ENCODE measurements around the gene MLXIPL.
A peak's percentile ranks its signal among the peaks of the same experiment; 100 is the strongest.
"Not testable (repeated sequence)": the region's sequence is repeated elsewhere in the genome, so short reads cannot be mapped to it uniquely, and the experiment has no call there.

The MLXIPL gene

GRCh38 chr7:73577627-73578341 lies 46.5 kb downstream of the MLXIPL start:
- peak in 1 of 2 experiments; percentile 43 for DNase-seq

DNA sequence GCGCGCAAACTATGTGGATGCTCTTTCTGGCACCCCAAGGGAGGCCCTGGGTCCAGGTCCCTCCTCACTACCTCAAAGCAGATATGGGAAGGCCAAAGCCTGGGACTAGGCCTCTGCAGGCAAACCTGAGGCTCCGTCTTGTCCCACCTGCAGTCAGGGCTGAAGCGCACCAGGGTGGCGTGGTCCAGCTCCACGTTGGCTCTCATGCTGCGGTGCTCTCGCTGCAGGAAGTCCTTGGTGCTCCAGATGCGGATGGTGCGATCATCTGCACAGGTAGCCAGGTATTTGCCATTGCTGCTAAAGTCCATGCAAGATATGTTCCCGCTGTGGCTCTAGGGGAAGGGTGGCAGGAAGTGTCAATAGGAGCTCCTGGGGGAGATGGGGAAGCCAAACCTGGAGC lies 50.5 kb downstream of the MLXIPL start:
- no peak for DNase-seq

GRCh38 chr7:73573276-73573675 lies 51.0 kb downstream of the MLXIPL start:
- DNase-seq = no peak

DNA sequence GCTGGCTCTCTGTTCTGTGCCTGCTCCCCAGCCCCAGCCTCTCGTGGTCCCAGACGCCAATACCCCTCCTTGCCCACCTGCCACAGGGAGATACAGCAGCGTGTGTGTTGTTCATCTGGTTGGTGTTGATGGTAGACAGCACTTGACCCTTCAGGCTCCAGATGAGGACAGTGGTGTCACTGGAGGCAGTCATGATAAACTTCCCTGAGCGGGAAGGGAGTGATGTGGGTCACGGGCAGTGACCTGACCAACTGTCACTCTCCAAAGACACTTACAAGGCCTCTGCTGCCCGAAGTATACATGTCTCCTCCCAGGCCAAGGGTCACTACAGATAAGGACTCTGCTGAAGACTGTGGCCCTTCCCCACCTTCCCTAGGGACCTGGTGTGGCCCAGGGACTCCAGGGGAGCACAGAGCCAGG lies 51.5 kb downstream of the MLXIPL start:
- no peak for DNase-seq

- no peak for DNase-seq
These were observed 53.3 kb downstream of the MLXIPL start for GRCh38 chr7:73570977-73571376.

DNA sequence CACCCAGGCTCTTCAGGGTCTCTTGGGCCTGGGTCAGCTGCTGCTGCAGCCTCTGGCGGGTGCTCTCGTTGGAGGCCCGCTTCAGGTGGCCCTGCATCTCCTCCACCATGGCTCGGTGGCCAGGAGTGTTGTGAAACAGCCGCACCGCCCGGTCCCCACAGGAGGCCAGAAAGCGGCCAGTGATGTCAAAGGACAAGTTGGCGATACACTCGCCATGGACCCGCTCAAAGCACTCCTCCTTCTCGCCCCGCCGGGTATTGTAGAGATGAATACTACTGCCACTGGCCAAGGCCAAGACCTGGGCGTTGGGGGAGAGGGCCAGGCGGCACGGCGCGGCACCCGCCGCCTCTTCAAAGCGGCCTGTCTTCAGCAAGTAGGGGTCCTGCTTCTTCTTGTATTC lies 53.8 kb downstream of the MLXIPL start:
- no peak for DNase-seq

GRCh38 chr7:73569042-73569608 lies 55.2 kb downstream of the MLXIPL start:
- no peak for DNase-seq

DNA sequence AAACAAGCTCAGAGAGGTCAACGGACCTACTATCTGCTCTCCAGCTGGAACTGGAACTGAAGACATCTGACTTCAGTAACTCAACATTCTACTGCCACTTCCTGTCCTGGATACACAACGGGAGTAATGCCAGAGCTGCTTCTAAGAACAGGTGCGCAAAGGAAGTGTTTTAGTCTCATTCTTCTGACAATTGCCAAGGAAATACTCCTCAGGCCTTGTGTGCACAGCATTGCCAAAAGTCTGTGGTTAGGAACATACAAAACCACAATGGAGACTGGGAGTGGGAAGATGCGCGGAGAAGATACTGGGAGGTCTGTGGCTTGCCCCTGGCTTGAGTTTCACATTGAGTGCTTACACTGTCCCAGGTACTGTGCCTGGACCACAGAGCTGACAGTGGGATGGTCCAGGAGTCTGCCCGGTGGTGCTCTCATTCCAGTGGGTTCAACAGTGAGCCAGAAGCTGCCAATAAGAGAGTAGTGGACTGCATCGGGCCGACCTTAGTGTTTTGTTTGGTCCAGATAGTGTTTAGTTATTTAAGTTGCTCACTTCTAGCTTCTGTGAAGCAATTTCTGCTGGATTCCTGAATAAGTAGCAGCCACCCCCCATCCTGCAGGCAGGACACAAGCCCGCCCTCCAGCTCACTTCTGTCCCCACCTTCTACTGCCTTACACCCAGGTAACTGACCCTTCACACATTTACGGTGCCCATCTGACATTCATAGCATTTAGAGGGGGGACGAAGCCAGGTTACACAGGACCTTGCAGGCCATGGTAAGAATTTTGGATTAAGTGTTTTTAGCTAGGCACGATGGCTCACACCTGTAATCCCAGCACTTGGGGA lies 56.3 kb downstream of the MLXIPL start:
- no peak for DNase-seq

- no peak for DNase-seq
These were observed 57.2 kb downstream of the MLXIPL start for GRCh38 chr7:73567140-73567539.

DNA sequence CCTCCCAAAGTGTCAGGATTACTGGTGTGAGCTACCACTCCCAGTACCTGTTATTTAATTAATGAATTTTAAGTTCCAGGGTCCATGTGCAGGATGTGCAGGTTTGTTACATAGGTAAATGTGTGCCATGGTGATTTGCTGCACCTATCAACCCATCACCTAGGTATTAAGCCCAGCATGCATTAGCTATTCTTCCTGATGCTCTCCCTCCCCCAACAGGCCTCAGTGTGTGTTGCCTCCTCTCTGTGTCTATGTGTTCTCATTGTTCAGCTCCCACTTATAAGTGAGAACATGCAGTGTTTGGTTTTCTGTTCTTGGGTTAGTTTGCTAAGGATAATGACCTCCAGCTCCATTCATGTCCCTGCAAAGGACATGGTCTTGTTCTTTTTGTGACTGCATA lies 57.9 kb downstream of the MLXIPL start:
- not testable (repeated sequence) for DNase-seq

GRCh38 chr7:73565675-73566340 lies 58.5 kb downstream of the MLXIPL start:
- DNase-seq = no peak

- DNase-seq = no peak
These were observed 64.0 kb downstream of the MLXIPL start for GRCh38 chr7:73560109-73560835.

DNA sequence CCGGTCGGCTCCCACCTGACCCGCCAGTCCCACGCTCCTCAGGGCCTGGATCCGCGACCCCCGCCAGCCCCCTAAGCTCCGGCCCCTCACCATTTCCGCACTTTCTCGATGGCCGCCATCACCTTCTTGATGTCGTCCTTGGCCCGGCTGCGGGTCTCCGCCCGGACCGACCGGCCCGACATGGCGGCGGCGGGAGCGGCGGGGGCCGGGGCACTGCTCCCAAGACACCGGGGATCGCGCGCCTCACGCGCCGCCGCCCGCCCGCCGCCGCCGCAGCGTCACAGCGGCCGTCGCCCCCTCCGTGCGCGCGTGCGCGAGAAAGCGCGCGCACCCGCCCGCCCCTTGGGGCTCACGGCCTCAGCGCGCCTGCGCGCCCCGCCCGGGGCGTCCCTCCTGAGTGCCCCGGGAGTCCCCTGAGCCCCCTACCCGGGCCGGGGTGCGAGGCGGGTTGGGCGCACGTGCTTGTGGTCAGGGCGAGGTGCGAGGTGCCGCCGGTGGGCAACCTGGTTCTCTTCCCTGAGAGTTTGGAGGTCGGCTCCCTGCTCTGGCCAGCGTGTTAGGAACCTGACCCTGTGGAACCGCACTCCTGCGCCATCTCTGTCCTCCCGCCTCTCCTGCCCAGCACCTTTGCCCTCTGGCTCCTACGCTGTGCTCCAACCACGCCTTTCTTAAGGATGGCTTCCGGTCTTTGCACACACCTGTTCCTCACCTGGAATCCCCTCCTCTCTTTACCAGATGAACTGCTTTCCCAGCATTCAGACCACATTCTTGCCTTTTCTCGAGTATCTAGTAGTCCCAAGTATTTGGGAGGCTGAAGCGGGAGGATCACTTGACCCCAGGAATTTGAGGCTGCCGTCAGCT lies 66.7 kb downstream of the MLXIPL start, which contains the start of gene BCL7B:
BCL7B (minus strand) TSS at position 294 of the 861 bp plus-strand sequence; CDS start at position 182, 112 bp downstream.
- DNase-seq = peak in 1 of 2 experiments; percentile 82

DNA sequence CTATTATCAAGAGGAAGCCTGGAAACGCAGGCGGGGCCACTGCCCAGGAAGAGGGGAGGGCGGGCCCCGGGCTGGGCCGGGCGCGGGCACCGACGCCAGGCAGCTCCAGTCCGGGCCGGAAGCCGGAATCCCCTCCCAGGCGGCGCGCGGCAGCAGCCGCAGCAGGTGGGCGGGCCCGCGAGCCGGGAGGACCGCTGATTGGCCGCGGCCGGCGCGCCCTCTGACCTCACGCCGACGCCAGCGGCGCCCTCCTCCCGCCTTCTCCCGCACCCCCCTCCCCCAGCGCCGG lies 67.3 kb downstream of the MLXIPL start:
- peak; percentile 72 to 96 for DNase-seq

GRCh38 chr7:73556208-73557107 lies 67.9 kb downstream of the MLXIPL start:
- DNase-seq = no peak

GRCh38 chr7:73555411-73555982 lies 68.8 kb downstream of the MLXIPL start:
- DNase-seq = no peak

- DNase-seq = not testable (repeated sequence)
These were observed 74.2 kb downstream of the MLXIPL start for GRCh38 chr7:73550093-73550492.

DNA sequence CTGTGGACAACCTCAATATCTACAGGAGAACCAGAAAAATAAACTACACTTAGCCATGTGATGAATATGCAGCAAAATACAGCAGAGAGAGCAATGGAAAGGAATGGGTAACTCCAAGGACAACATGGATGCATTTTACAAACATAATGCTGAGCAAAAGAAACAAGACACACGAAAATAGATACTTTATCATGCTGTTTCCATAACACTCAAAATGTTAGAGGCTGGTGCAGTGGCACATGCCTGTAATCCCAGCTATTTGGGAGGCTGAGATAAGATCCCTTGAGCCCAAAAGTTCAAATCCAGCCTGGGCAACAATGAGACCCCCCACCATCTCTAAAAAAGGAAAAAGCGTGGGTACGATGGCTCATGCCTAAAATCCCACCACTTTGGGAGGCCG lies 75.1 kb downstream of the MLXIPL start:
- no peak for DNase-seq

DNA sequence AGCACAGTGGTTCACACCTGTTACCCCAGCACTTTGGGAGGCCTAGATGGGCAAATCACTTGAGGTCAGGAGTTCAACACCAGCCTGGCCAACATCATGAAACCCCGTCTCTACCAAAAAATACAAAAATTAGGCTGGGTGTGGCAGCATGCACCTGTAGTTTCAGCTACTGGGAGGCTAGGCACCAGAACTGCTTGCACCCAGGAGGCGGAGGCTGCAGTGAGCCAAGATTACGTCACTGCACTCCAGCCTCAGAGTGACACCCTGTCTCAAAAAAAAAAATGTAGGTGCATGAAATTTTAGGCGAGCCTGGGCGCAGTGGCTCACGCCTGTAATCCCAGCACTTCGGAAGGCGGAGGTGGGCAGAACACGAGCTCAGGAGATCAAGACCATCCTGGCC lies 76.5 kb downstream of the MLXIPL start:
- no peak for DNase-seq

GRCh38 chr7:73544678-73545077 lies 79.6 kb downstream of the MLXIPL start:
- no peak for DNase-seq
